SU-DHL-6 (cell line): ENCODE measurements around the gene MGAT5B.

Experiments
- H2AFZ ChIP-seq: fragments of 200-600 bp; sonication (generic); 2 replicates; pipeline ENCODE4 v1.6.1; 2014; ENCODE audit warnings: low read depth, mild to moderate bottlenecking, moderate library complexity, mixed read lengths, antibody characterized with exemption, low read length; ENCODE audit not compliant: severe bottlenecking
- H3F3A ChIP-seq: fragments of 200-600 bp; shearing (Covaris generic); 2 replicates; pipeline ENCODE4 v1.6.0; 2016; ENCODE audit warnings: antibody characterized with exemption, mild to moderate bottlenecking; ENCODE audit not compliant: insufficient read depth
- H3K27ac ChIP-seq: fragments of 200-600 bp; sonication (generic); 2 replicates; pipeline ENCODE4 v1.5.1; 2016; ENCODE audit warnings: low read depth, mild to moderate bottlenecking, low read length, moderate library complexity, mixed read lengths
- H3K27me3 ChIP-seq: fragments of 200-600 bp; sonication (generic), shearing (Covaris generic); 2 replicates; pipeline ENCODE4 v1.6.0; 2014; ENCODE audit warnings: mild to moderate bottlenecking, low read length
- H3K36me3 ChIP-seq: fragments of 200-600 bp; sonication (generic); 2 replicates; pipeline ENCODE4 v1.6.1; 2014; ENCODE audit warnings: mild to moderate bottlenecking, low read length, mixed read lengths
- H3K4me2 ChIP-seq: fragments of 300-600, 200-600 bp; shearing (Covaris generic), sonication (generic); 2 replicates; pipeline ENCODE4 v1.6.0; 2014; ENCODE audit warnings: low read length, low read depth, mild to moderate bottlenecking; ENCODE audit not compliant: poor library complexity, severe bottlenecking
- H3K4me3 ChIP-seq: fragments of 200-600 bp; sonication (generic); 2 replicates; pipeline ENCODE4 v1.5.1; 2014; ENCODE audit warnings: antibody characterized with exemption, low read length, mild to moderate bottlenecking, mixed read lengths; ENCODE audit not compliant: insufficient read depth, poor library complexity, severe bottlenecking
- H3K79me2 ChIP-seq: fragments of 200-600 bp; sonication (generic); 2 replicates; pipeline ENCODE4 v1.6.1; 2014; ENCODE audit warnings: mild to moderate bottlenecking, low read length, moderate library complexity; ENCODE audit not compliant: insufficient read depth
- H3K9ac ChIP-seq: fragments of 200-600 bp; sonication (generic); 2 replicates; pipeline ENCODE4 v1.7.0; 2014; ENCODE audit warnings: mild to moderate bottlenecking, low read length
- H3K9me2 ChIP-seq: fragments of 200-600 bp; sonication (generic); replicated peaks from 2 replicates; pipeline ENCODE4 v1.6.1; 2014; ENCODE audit warnings: low read length; ENCODE audit not compliant: insufficient read depth
- H3K9me3 ChIP-seq: fragments of 200-600 bp; sonication (generic); 2 replicates; pipeline ENCODE4 v1.6.1; 2014; ENCODE audit warnings: low read length, mixed read lengths; ENCODE audit not compliant: insufficient read depth
- H4K20me1 ChIP-seq: fragments of 200-600 bp; sonication (generic); 2 replicates; pipeline ENCODE4 v1.6.1; 2014; ENCODE audit warnings: low read depth, mild to moderate bottlenecking, antibody characterized with exemption, low read length, moderate library complexity, mixed read lengths
- CTCF ChIP-seq: fragments of 200-600 bp; sonication (generic); IDR thresholded peaks from one replicate; pipeline ENCODE4 v1.5.1; 2017; ENCODE audit warnings: antibody characterized with exemption, mild to moderate bottlenecking, low read length, moderate library complexity; ENCODE audit not compliant: insufficient read depth, poor library complexity, severe bottlenecking
- EZH2phosphoT487 ChIP-seq: fragments of 200-600 bp; sonication (generic), shearing (Covaris generic); conservative IDR thresholded peaks from 2 replicates; pipeline ENCODE4 v1.6.1; 2018; ENCODE audit warnings: mild to moderate bottlenecking, antibody characterized with exemption, low read length, moderate library complexity, mixed read lengths

Gene MGAT5B

GRCh38 chr17:76949913-76950695 is 81.9 kb downstream of the MGAT5B start:
- Histone ChIP-seq H3K27ac (no peak overlapping the region), H3K9ac (no peak overlapping the region), H3K9me2 (no peaks in the 10 kb centered on the region), H3K27me3 (no peaks in the 10 kb centered on the region), H3K36me3 (no peaks in the 10 kb centered on the region), H3K79me2 (no peaks in the 10 kb centered on the region), H2AFZ (no peak overlapping the region), H3F3A (no peaks in the 10 kb centered on the region), H3K9me3 (no peaks in the 10 kb centered on the region), H4K20me1 (no peaks in the 10 kb centered on the region), H3K4me3 (no peak overlapping the region), H3K4me2 (no peak overlapping the region)
- TF ChIP-seq EZH2phosphoT487: no peak
- TF ChIP-seq CTCF: no peak

GRCh38 chr17:76951375-76951905 is 83.2 kb downstream of the MGAT5B start:
- H3K9ac ChIP-seq: no peak overlapping the region
- TF ChIP-seq CTCF (no peak), EZH2phosphoT487 (no peak)
- H3K9me3 ChIP-seq: no peaks in the 10 kb centered on the region
- no peaks in the 10 kb centered on the region for H4K20me1 ChIP-seq
- no peaks in the 10 kb centered on the region for H3K9me2 ChIP-seq
- no peak overlapping the region for H3K27ac ChIP-seq
- H3K36me3 ChIP-seq: no peaks in the 10 kb centered on the region
- H3K79me2 ChIP-seq: no peaks in the 10 kb centered on the region
- H3K27me3 ChIP-seq: no peaks in the 10 kb centered on the region
- no peak overlapping the region for H2AFZ ChIP-seq
- no peaks in the 10 kb centered on the region for H3F3A ChIP-seq
- H3K4me3 ChIP-seq: no peak overlapping the region
- H3K4me2 ChIP-seq: no peak overlapping the region

GRCh38 chr17:76952402-76952801 is 84.2 kb downstream of the MGAT5B start:
- no peak for TF ChIP-seq EZH2phosphoT487
- TF ChIP-seq CTCF: no peak
- Histone ChIP-seq H2AFZ (no peak overlapping the region), H3K36me3 (no peaks in the 10 kb centered on the region), H3K4me3 (no peak overlapping the region), H4K20me1 (no peaks in the 10 kb centered on the region), H3K9me2 (no peaks in the 10 kb centered on the region), H3K9me3 (no peaks in the 10 kb centered on the region), H3K27ac (no peak overlapping the region), H3F3A (no peaks in the 10 kb centered on the region), H3K27me3 (no peaks in the 10 kb centered on the region), H3K9ac (no peak overlapping the region), H3K4me2 (no peak overlapping the region), H3K79me2 (no peaks in the 10 kb centered on the region)
